ENCODE results near the gene RTKN. TPM values are rescaled to one million over a fixed set of nuclear protein-coding genes. Genes with fewer than 3 reads are reported as not detected.

Gene RTKN
- total RNA-seq, 2 donors from 2014 or later, result 83.6 to 117 TPM

- Histone ChIP-seq H3K27ac (ENCODE audit: low read depth, low read length) (peak overlapping the region; percentile 98), H3K9ac (ENCODE audit: extremely low read depth, low read length, poor library complexity, severe bottlenecking) (peak overlapping the region; percentile 95), H3K9me3 (ENCODE audit: control insufficient read depth, low read length) (no peaks in the 10 kb centered on the region), H3K4me1 (ENCODE audit: control insufficient read depth, insufficient read depth, low read length) (peaks cover 12% of the 10 kb centered on the region), H3K36me3 (ENCODE audit: control insufficient read depth, insufficient read depth, low read length) (peaks cover 49% of the 10 kb centered on the region), H3K27me3 (ENCODE audit: control insufficient read depth, insufficient read depth, low read length, poor library complexity, severe bottlenecking) (no peaks in the 10 kb centered on the region), H3K4me3 (ENCODE audit: low read length) (peak overlapping the region; percentile 96)
- 65 to 80% methylated on average over 2 to 3 of the region's 3 CpGs for WGBS, 2 experiments (ENCODE audit: insufficient coverage in 1 of 2, insufficient read length in 1 of 2)
- Mint-ChIP-seq H3K9me3 (no peaks in the 10 kb centered on the region), H3K27me3 (ENCODE audit: insufficient read depth) (no peaks in the 10 kb centered on the region), H3K27ac (peak overlapping the region; percentile 99), H3K4me1 (peaks cover 38% of the 10 kb centered on the region), H3K36me3 (ENCODE audit: low read depth) (peaks cover 30% of the 10 kb centered on the region), H3K4me3 (peak overlapping the region; percentile 96)
- peak; percentile 41 for DNase-seq
- no peak for TF ChIP-seq CTCF (conservative IDR thresholded peaks at IDR 0.05)
Measured at GRCh38 chr2:74439373-74439772, 2.4 kb downstream of the RTKN start.

- Mint-ChIP-seq H3K36me3 (ENCODE audit: low read depth) (peaks cover 35% of the 10 kb centered on the region), H3K4me3 (peak overlapping the region; percentile 96), H3K27me3 (ENCODE audit: insufficient read depth) (no peaks in the 10 kb centered on the region), H3K9me3 (no peaks in the 10 kb centered on the region), H3K4me1 (peaks cover 35% of the 10 kb centered on the region), H3K27ac (peak overlapping the region; percentile 35)
- DNase-seq, result peak; percentile 38
- 86 to 98% methylated on average over 1 of the region's 1 CpG for WGBS, 2 experiments (ENCODE audit: insufficient coverage in 1 of 2, insufficient read length in 1 of 2)
- H3K4me1 ChIP-seq (ENCODE audit: control insufficient read depth, insufficient read depth, low read length), result peaks cover 12% of the 10 kb centered on the region
- H3K9ac ChIP-seq (ENCODE audit: extremely low read depth, low read length, poor library complexity, severe bottlenecking), result no peak overlapping the region
- H3K4me3 ChIP-seq (ENCODE audit: low read length), result peak overlapping the region; percentile 96
- no peaks in the 10 kb centered on the region for H3K9me3 ChIP-seq (ENCODE audit: control insufficient read depth, low read length)
- no peak overlapping the region for H3K27ac ChIP-seq (ENCODE audit: low read depth, low read length)
- peak; percentile 32 for TF ChIP-seq CTCF (conservative IDR thresholded peaks at IDR 0.05)
- peaks cover 55% of the 10 kb centered on the region for H3K36me3 ChIP-seq (ENCODE audit: control insufficient read depth, insufficient read depth, low read length)
- no peaks in the 10 kb centered on the region for H3K27me3 ChIP-seq (ENCODE audit: control insufficient read depth, insufficient read depth, low read length, poor library complexity, severe bottlenecking)
Measured at GRCh38 chr2:74438248-74438647, 3.5 kb downstream of the RTKN start.

- peaks cover 12% of the 10 kb centered on the region for H3K4me1 ChIP-seq (ENCODE audit: control insufficient read depth, insufficient read depth, low read length)
- H3K27me3 ChIP-seq (ENCODE audit: control insufficient read depth, insufficient read depth, low read length, poor library complexity, severe bottlenecking), result no peaks in the 10 kb centered on the region
- no peak overlapping the region for H3K27ac ChIP-seq (ENCODE audit: low read depth, low read length)
- H3K4me1 Mint-ChIP-seq, result peaks cover 35% of the 10 kb centered on the region
- TF ChIP-seq CTCF (conservative IDR thresholded peaks at IDR 0.05), result no peak
- H3K36me3 Mint-ChIP-seq (ENCODE audit: low read depth), result peaks cover 43% of the 10 kb centered on the region
- H3K4me3 ChIP-seq (ENCODE audit: low read length), result no peak overlapping the region
- H3K36me3 ChIP-seq (ENCODE audit: control insufficient read depth, insufficient read depth, low read length), result peaks cover 62% of the 10 kb centered on the region
- no peak overlapping the region for H3K9ac ChIP-seq (ENCODE audit: extremely low read depth, low read length, poor library complexity, severe bottlenecking)
- no peaks in the 10 kb centered on the region for H3K27me3 Mint-ChIP-seq (ENCODE audit: insufficient read depth)
- WGBS, 2 experiments (ENCODE audit: insufficient coverage in 1 of 2, insufficient read length in 1 of 2), result 85 to 100% methylated on average over 3 to 6 of the region's 6 CpGs
- peak overlapping the region; percentile 44 for H3K27ac Mint-ChIP-seq
- H3K4me3 Mint-ChIP-seq, result peak overlapping the region; percentile 8
- no peaks in the 10 kb centered on the region for H3K9me3 ChIP-seq (ENCODE audit: control insufficient read depth, low read length)
- H3K9me3 Mint-ChIP-seq, result no peaks in the 10 kb centered on the region
- DNase-seq, result peak; percentile 74
Measured at GRCh38 chr2:74436848-74437695, 4.7 kb downstream of the RTKN start.
